HG02610 (cell line): ENCODE data around the gene ZBTB7C.

Source experiments
- ATAC-seq: cut with Tn5 transposase; IDR thresholded peaks from one replicate; pipeline ENCODE4 v1.9.1; 2021; ENCODE audit warnings: mild to moderate bottlenecking, moderate library complexity; ENCODE audit not compliant: unreplicated experiment

Gene ZBTB7C

GRCh38 chr18:48011926-48012465, 397.2 kb downstream of the ZBTB7C start:
- ATAC-seq: no peak

GRCh38 chr18:48010264-48010663, 398.9 kb downstream of the ZBTB7C start:
- no peak for ATAC-seq

GRCh38 chr18:48009116-48009745, 400.0 kb downstream of the ZBTB7C start:
- ATAC-seq: no peak

GRCh38 chr18:48007955-48008701, 401.1 kb downstream of the ZBTB7C start:
- peak; percentile 57 for ATAC-seq

GRCh38 chr18:48007381-48007780, 401.8 kb downstream of the ZBTB7C start:
- ATAC-seq: no peak

GRCh38 chr18:48006415-48007175, 402.6 kb downstream of the ZBTB7C start:
- no peak for ATAC-seq

DNA sequence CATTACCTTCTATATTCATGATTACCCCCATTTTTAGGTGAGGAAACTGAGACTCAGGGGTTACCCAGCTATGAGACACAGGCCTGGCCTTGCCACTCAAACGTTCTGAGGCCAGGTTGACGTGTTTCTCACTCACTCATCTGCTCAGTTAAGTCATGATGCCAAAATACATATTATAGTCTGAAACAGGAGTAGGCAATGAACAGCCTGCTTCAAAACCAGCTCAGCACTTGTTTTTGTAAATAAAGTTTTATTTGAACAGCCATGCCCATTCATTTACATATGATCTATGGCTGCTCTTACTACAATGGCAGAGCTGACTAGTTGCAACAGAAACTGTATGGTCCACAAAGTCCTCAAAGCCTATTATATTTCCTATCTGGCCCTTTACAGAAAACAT, 404.6 kb downstream of the ZBTB7C start:
- ATAC-seq: no peak

- ATAC-seq: no peak
Observed at GRCh38 chr18:48003426-48004349, 405.5 kb downstream of the ZBTB7C start.

- no peak for ATAC-seq
Observed at GRCh38 chr18:48002933-48003365, 406.2 kb downstream of the ZBTB7C start.

- no peak for ATAC-seq
Observed at GRCh38 chr18:48000701-48001100, 408.5 kb downstream of the ZBTB7C start.

- ATAC-seq: no peak
Observed at GRCh38 chr18:47999801-48000248, 409.4 kb downstream of the ZBTB7C start.

DNA sequence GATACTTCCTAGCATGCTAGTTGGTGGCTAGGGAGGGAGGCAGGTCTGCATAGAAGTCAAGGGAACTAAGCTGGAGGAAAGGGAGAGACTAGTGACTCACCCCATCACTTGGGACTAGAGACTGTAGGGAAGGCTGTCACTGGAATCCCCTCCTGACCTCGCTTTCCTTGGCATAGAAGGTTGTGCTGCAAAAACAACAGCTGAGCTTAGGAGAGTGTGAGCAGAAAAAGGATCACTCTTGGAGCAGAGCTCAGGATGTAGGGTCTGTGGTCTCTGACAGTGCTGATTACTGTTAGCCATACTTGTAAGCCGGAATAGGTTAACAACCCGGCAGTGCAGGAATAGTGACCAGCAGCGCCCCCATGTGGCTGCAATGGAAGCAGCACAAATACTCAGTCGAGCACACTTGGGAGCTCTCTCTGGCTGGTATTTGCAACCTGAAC, 411.8 kb downstream of the ZBTB7C start:
- no peak for ATAC-seq

DNA sequence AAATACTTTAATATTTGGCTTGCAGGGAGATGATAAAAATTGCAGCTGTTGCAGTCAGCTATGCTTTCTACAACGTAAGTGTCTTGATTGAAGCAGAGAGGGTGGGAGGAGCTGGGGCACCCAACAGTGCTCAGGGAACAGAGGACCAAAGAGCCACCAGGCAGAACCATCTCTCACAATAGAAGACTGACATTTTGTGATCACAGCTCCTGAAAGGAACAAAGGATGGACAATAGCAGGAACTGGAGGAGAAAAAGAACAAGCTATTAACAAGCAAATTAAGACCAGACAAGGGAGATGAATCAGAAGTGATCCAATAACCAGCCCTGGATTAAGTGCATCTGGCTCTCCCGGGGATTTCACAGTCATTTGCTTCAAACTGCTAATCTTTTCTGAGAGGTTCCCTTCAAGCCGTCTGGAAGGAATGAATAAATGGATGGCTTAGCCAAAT, 413.1 kb downstream of the ZBTB7C start:
- ATAC-seq: no peak

DNA sequence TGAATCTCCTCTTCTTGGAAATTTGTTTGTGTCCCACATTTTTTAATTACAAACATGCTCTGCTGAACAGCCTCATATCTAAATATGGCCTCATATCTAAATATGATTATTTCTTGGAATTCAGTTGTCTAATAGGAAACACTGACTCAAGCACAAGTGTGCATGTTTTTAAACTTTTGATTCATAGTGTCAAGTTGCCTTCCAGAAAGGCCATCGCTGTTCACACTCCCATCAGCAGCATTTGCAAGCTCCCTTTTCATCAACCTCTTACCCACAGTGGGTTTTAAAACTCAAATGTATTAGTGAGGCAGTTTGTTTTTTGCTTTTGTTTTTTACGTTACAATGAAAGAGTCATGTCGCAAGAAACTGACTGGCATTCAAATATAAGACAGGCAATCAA, 413.5 kb downstream of the ZBTB7C start:
- ATAC-seq: no peak

GRCh38 chr18:47993409-47993808, 415.8 kb downstream of the ZBTB7C start:
- ATAC-seq: no peak

GRCh38 chr18:47992976-47993375, 416.2 kb downstream of the ZBTB7C start:
- no peak for ATAC-seq

GRCh38 chr18:47992266-47992665, 416.9 kb downstream of the ZBTB7C start:
- ATAC-seq: no peak

DNA sequence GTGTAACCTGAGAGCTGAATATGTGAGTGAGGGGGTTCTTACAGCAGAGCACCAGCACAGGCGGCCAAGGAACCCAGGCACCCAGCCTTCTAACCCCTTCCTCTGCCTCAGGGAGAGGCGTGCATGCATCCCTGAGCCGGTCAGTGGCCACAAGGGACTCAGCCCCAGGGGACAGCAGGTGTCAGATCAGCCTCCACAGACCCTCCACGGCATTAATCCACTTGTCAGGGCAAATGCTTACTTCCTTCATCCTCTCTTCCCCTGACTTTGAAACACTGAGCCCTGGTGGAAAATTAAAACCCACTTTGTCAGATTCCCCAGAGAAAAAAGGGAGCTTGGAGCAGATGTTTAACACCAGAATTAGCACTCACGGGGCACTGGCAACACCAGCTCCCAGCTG, 418.2 kb downstream of the ZBTB7C start:
- no peak for ATAC-seq

DNA sequence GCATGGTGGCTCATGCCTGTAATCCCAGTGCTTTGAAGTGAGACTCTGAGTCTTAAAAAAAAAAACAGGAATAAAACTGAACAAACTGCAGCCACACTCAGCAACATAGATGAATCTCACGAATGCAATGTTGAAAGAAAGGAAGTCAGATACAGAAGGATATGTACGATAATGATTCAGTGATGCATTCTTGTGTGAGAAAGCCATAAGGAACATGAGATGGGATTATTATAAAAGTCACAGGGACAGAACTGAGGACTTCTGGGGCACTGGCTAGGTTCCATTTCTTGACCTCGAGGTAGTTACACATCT, 421.8 kb downstream of the ZBTB7C start:
- ATAC-seq: no peak

GRCh38 chr18:47986620-47987387, 422.4 kb downstream of the ZBTB7C start:
- no peak for ATAC-seq
